Right atrium auricular region (tissue), 2 donors: ENCODE results near the gene HELT. TPM values are rescaled to one million over a fixed set of nuclear protein-coding genes. Genes with fewer than 3 reads are reported as not detected.
"Not testable (repeated sequence)": the region's sequence is repeated elsewhere in the genome, so short reads cannot be mapped to it uniquely, and the experiment has no call there.

Source experiments
- DNase-seq: peaks from one replicate; pipeline ENCODE4 v3.0.0-alpha.2; 2019; ENCODE audit warnings: low spot score
- H3K27ac ChIP-seq, 2 donors: fragments of 200-600 bp; sonication (generic); 1 replicate in 1 of 2; 2 replicates in 1 of 2; pipeline ENCODE4 v1.5.1; 2016 to 2019
- H3K27me3 ChIP-seq, 2 donors: fragments of 200-600 bp; sonication (generic); one replicate each; pipeline versions ENCODE4 v1.5.1 to v1.6.0; 2017 to 2019
- H3K36me3 ChIP-seq: fragments of 200-600 bp; sonication (generic); one replicate; pipeline ENCODE4 v1.5.1; 2016
- H3K4me1 ChIP-seq, 2 donors: fragments of 200-600 bp; sonication (generic); one replicate each; pipeline versions ENCODE4 v1.5.1 to v1.6.0; 2017 to 2019
- H3K4me3 ChIP-seq, 2 donors: fragments of 200-600 bp; sonication (generic); 1 replicate in 1 of 2; 2 replicates in 1 of 2; pipeline ENCODE4 v1.5.1; 2017 to 2019; ENCODE audit warnings: mild to moderate bottlenecking in 1 of 2, moderate library complexity in 1 of 2
- H3K9me3 ChIP-seq, 2 donors: fragments of 200-600 bp; sonication (generic); one replicate each; pipeline ENCODE4 v1.5.1; 2019
- CTCF ChIP-seq, 2 donors: fragments of 200-600 bp; sonication (generic); IDR thresholded peaks; one replicate each; pipeline ENCODE4 v1.5.1; 2019; ENCODE audit warnings: antibody characterized with exemption in 2 of 2
- total RNA-seq, 2 donors: library from RNA; depleted of rRNA; stranded (reverse); fragments of >200 nt; gene quantifications; one replicate each; pipeline ENCODE4 v1.1.0, GENCODE V29; 2016

The HELT gene
- total RNA-seq, 2 donors from 2014 or later: not detected

GRCh38 chr4:184988611-184989010 lies 29.7 kb upstream of the HELT start:
- H3K4me1 ChIP-seq: no peaks in the 10 kb centered on the region
- no peak overlapping the region for H3K4me3 ChIP-seq
- no peak for DNase-seq
- no peak overlapping the region for H3K27ac ChIP-seq
- no peaks in the 10 kb centered on the region for H3K36me3 ChIP-seq
- no peak for TF ChIP-seq CTCF (IDR thresholded peaks at IDR 0.05)
- H3K9me3 ChIP-seq: no peaks in the 10 kb centered on the region
- H3K27me3 ChIP-seq: no peaks in the 10 kb centered on the region

- not testable (repeated sequence) for H3K27me3 ChIP-seq, H3K36me3 ChIP-seq, H3K4me1 ChIP-seq, DNase-seq, H3K27ac ChIP-seq, H3K4me3 ChIP-seq, H3K9me3 ChIP-seq
Observed at GRCh38 chr4:184989283-184989682, 29.0 kb upstream of the HELT start.

GRCh38 chr4:184990131-184990530 lies 28.2 kb upstream of the HELT start:
- not testable (repeated sequence) for H3K9me3 ChIP-seq, H3K36me3 ChIP-seq, H3K27me3 ChIP-seq, H3K4me3 ChIP-seq, H3K4me1 ChIP-seq, H3K27ac ChIP-seq, DNase-seq

- Histone ChIP-seq H3K4me1 (no peaks in the 10 kb centered on the region), H3K36me3 (no peaks in the 10 kb centered on the region), H3K4me3 (no peak overlapping the region), H3K27ac (no peak overlapping the region), H3K27me3 (no peaks in the 10 kb centered on the region), H3K9me3 (no peaks in the 10 kb centered on the region)
- no peak for DNase-seq
- TF ChIP-seq CTCF (IDR thresholded peaks at IDR 0.05): no peak
Observed at GRCh38 chr4:184991860-184992259, 26.4 kb upstream of the HELT start.

- Histone ChIP-seq H3K27ac (no peak overlapping the region), H3K36me3 (no peaks in the 10 kb centered on the region), H3K9me3 (no peaks in the 10 kb centered on the region), H3K4me1 (no peaks in the 10 kb centered on the region), H3K4me3 (no peak overlapping the region), H3K27me3 (no peaks in the 10 kb centered on the region)
- DNase-seq: no peak
- TF ChIP-seq CTCF (IDR thresholded peaks at IDR 0.05): no peak
Observed at GRCh38 chr4:184992422-184992821, 25.9 kb upstream of the HELT start.

GRCh38 chr4:184993247-184993646 lies 25.0 kb upstream of the HELT start:
- Histone ChIP-seq H3K4me1 (no peaks in the 10 kb centered on the region), H3K36me3 (no peaks in the 10 kb centered on the region), H3K4me3 (no peak overlapping the region), H3K27me3 (no peaks in the 10 kb centered on the region), H3K27ac (no peak overlapping the region), H3K9me3 (no peaks in the 10 kb centered on the region)
- DNase-seq: no peak
- TF ChIP-seq CTCF (IDR thresholded peaks at IDR 0.05): no peak

- no peaks in the 10 kb centered on the region for H3K27me3 ChIP-seq
- H3K9me3 ChIP-seq: no peaks in the 10 kb centered on the region
- no peak overlapping the region for H3K4me3 ChIP-seq
- H3K27ac ChIP-seq: no peak overlapping the region
- TF ChIP-seq CTCF (IDR thresholded peaks at IDR 0.05): no peak
- no peaks in the 10 kb centered on the region for H3K36me3 ChIP-seq
- DNase-seq: no peak
- H3K4me1 ChIP-seq: no peaks in the 10 kb centered on the region
Observed at GRCh38 chr4:184994010-184994622, 24.2 kb upstream of the HELT start.
